Parathyroid adenoma (tissue), 2 donors: ENCODE measurements around the gene DGAT2.

Source experiments
- H2AFZ ChIP-seq: fragments of 300-600 bp; sonication (generic); one replicate; pipeline ENCODE4 v1.7.0; 2017; ENCODE audit warnings: antibody characterized with exemption, mild to moderate bottlenecking
- H3K27ac ChIP-seq: fragments of 300-600 bp; sonication (generic); one replicate; pipeline ENCODE4 v1.7.0; 2017
- H3K27me3 ChIP-seq: fragments of 300-600 bp; sonication (generic); one replicate; pipeline ENCODE4 v1.7.0; 2017; ENCODE audit warnings: low read length; ENCODE audit not compliant: control insufficient read depth, insufficient read depth
- H3K36me3 ChIP-seq: fragments of 300-600 bp; sonication (generic); one replicate; pipeline ENCODE4 v1.7.0; 2017; ENCODE audit warnings: low read length; ENCODE audit not compliant: control insufficient read depth, insufficient read depth
- H3K4me1 ChIP-seq: fragments of 300-600 bp; sonication (generic); one replicate; pipeline ENCODE4 v1.7.0; 2017; ENCODE audit warnings: control low read depth
- H3K4me2 ChIP-seq: fragments of 300-600 bp; sonication (generic); one replicate; pipeline ENCODE4 v1.7.0; 2017; ENCODE audit warnings: low read length
- H3K4me3 ChIP-seq: fragments of 300-600 bp; sonication (generic); one replicate; pipeline ENCODE4 v1.7.0; 2017; ENCODE audit warnings: low read depth, low read length
- H3K79me2 ChIP-seq: fragments of 300-600 bp; sonication (generic); one replicate; pipeline ENCODE4 v1.7.0; 2017; ENCODE audit warnings: control low read depth
- H3K9ac ChIP-seq: fragments of 300-600 bp; sonication (generic); one replicate; pipeline ENCODE4 v1.7.0; 2017; ENCODE audit warnings: mild to moderate bottlenecking
- H3K9me3 ChIP-seq: fragments of 300-600 bp; sonication (generic); one replicate; pipeline ENCODE4 v1.7.0; 2017; ENCODE audit warnings: low read length; ENCODE audit not compliant: control insufficient read depth
- CTCF ChIP-seq: fragments of 300-600 bp; sonication (generic); IDR thresholded peaks from one replicate; pipeline ENCODE4 v1.7.0; 2017; ENCODE audit warnings: antibody characterized with exemption, mild to moderate bottlenecking
- donor health status: primary hyperparathyroidism.

Gene DGAT2

DNA sequence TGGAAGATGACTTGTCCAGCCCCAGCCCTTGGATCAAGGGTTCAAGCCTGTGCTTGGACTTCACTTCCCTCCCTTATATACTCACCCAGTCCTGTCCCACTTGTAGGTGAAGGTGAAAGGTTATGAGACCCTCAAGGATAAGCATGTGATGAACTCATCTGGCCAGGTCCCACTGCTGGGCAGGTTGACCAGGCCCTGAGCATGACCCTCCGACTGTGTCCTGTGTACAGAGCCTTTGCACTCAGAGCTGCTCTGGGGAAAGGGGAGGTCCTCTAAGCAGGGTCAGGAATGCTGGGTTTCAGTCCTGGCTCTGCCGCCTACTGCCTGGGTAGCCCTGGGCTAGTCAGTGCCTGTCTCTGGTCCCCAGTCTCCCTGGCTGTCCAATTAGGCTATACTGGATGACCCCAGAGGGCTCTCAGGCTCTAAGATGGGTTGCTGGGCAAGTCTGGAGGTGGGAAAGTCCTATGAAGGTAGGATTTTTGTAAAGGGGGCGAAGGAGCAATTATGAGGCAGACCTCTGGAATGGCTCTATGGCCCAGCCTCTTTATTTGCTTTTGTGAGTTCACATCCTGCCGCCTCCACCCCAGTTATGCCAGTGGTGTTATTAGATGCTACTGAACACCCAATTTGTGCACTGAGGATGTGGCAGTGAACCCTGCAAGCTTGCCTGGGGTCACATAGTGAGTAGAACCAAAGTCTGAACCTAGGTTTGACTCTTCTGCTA is 14.1 kb downstream of the DGAT2 start:
- H3K36me3 ChIP-seq, result no peaks in the 10 kb centered on the region
- no peak overlapping the region for H3K4me3 ChIP-seq
- H3K27ac ChIP-seq, result no peak overlapping the region
- H3K79me2 ChIP-seq, result no peaks in the 10 kb centered on the region
- no peaks in the 10 kb centered on the region for H3K9me3 ChIP-seq
- no peak overlapping the region for H3K4me2 ChIP-seq
- no peaks in the 10 kb centered on the region for H3K4me1 ChIP-seq
- H3K27me3 ChIP-seq, result no peaks in the 10 kb centered on the region
- TF ChIP-seq CTCF, result no peak
- no peak overlapping the region for H3K9ac ChIP-seq
- no peak overlapping the region for H2AFZ ChIP-seq

- Histone ChIP-seq H3K4me3 (no peak overlapping the region), H3K4me1 (no peaks in the 10 kb centered on the region), H3K27ac (no peak overlapping the region), H3K27me3 (no peaks in the 10 kb centered on the region), H3K4me2 (no peak overlapping the region), H3K9me3 (no peaks in the 10 kb centered on the region), H2AFZ (no peak overlapping the region), H3K9ac (no peak overlapping the region), H3K79me2 (no peaks in the 10 kb centered on the region), H3K36me3 (no peaks in the 10 kb centered on the region)
- TF ChIP-seq CTCF, result no peak
Observed at GRCh38 chr11:75783416-75784084, 15.0 kb downstream of the DGAT2 start.

DNA sequence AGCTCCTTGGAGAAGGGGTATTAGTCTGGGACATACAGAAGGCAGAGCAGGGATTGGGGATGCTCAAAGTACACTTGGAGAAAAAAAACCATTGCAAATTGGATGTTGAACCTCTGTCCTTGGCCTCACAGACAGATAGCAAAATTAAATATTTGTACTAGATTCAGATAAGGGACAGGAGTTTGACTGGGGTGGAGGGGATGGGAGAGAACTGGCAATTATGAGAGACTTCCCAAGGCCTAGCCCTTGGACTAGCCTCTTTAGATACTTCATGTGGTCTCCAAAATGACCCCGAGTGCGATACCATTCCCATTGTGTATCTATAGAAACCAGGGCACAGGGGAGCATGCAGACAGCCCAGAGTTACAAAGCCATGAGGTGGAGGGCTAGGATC is 15.5 kb downstream of the DGAT2 start:
- no peaks in the 10 kb centered on the region for H3K9me3 ChIP-seq
- H3K4me1 ChIP-seq, result no peaks in the 10 kb centered on the region
- no peak overlapping the region for H3K4me3 ChIP-seq
- H3K36me3 ChIP-seq, result no peaks in the 10 kb centered on the region
- no peak overlapping the region for H3K9ac ChIP-seq
- H3K79me2 ChIP-seq, result no peaks in the 10 kb centered on the region
- no peak overlapping the region for H3K4me2 ChIP-seq
- no peak for TF ChIP-seq CTCF
- H3K27me3 ChIP-seq, result no peaks in the 10 kb centered on the region
- no peak overlapping the region for H3K27ac ChIP-seq
- H2AFZ ChIP-seq, result no peak overlapping the region

- Histone ChIP-seq H3K36me3 (no peaks in the 10 kb centered on the region), H3K4me2 (no peak overlapping the region), H3K4me3 (no peak overlapping the region), H3K79me2 (no peaks in the 10 kb centered on the region), H3K27me3 (no peaks in the 10 kb centered on the region), H3K9me3 (no peaks in the 10 kb centered on the region), H3K9ac (no peak overlapping the region), H2AFZ (no peak overlapping the region), H3K4me1 (no peaks in the 10 kb centered on the region), H3K27ac (no peak overlapping the region)
- TF ChIP-seq CTCF, result no peak
Observed at GRCh38 chr11:75784506-75784905, 15.9 kb downstream of the DGAT2 start.

DNA sequence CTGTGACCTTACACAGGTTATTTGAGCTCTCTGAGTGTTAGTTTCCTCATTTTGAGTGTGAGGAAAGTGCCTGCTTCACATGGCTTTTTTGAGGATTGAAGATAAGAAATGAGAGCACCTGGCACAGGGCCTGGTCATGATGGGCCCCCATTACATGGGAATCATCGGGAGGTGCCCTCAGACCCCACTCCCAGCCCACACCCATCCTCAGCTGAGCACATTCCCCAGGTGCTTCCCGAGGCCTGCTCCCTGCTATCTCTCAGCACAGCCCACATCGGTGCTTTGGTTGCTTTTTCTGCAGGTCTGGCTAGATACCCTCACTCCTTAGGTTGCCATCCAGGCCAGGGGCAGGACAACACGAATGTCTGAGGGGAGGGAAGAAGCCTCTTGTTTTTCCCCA is 16.6 kb downstream of the DGAT2 start:
- H3K4me1 ChIP-seq, result no peaks in the 10 kb centered on the region
- H3K36me3 ChIP-seq, result no peaks in the 10 kb centered on the region
- TF ChIP-seq CTCF, result no peak
- H3K27ac ChIP-seq, result no peak overlapping the region
- no peaks in the 10 kb centered on the region for H3K27me3 ChIP-seq
- no peak overlapping the region for H3K9ac ChIP-seq
- H3K79me2 ChIP-seq, result no peaks in the 10 kb centered on the region
- H3K9me3 ChIP-seq, result no peaks in the 10 kb centered on the region
- H3K4me2 ChIP-seq, result no peak overlapping the region
- no peak overlapping the region for H3K4me3 ChIP-seq
- no peak overlapping the region for H2AFZ ChIP-seq
